ENCODE measurements around the gene ALOX12B.
"Not testable (repeated sequence)": the region's sequence is repeated elsewhere in the genome, so short reads cannot be mapped to it uniquely, and the experiment has no call there.

The ALOX12B gene

GRCh38 chr17:8118769-8119580 is 31.5 kb upstream of the ALOX12B start:
- DNase-seq, result peak; percentile 90

- DNase-seq, result no peak
These were observed 30.7 kb upstream of the ALOX12B start, which contains the start of gene ALOXE3 for GRCh38 chr17:8117980-8118768. Gene ALOXE3, minus strand, starts transcription at chr17:8118514. Its CDS starts 524 bp downstream, at chr17:8117990.

- no peak for DNase-seq
These were observed 30.0 kb upstream of the ALOX12B start for GRCh38 chr17:8117367-8117979.

GRCh38 chr17:8116776-8117175 is 29.3 kb upstream of the ALOX12B start:
- no peak for DNase-seq

- no peak for DNase-seq
These were observed 23.4 kb upstream of the ALOX12B start for GRCh38 chr17:8110907-8111306.

- no peak for DNase-seq
These were observed 22.9 kb upstream of the ALOX12B start for GRCh38 chr17:8110456-8110804.

- DNase-seq, result peak; percentile 86
These were observed 22.3 kb upstream of the ALOX12B start for GRCh38 chr17:8109661-8110455.

GRCh38 chr17:8108972-8109660 is 21.6 kb upstream of the ALOX12B start:
- DNase-seq, result no peak

GRCh38 chr17:8106980-8107379 is 19.5 kb upstream of the ALOX12B start:
- DNase-seq, result not testable (repeated sequence)

- no peak for DNase-seq
These were observed 18.5 kb upstream of the ALOX12B start for GRCh38 chr17:8105957-8106398.

GRCh38 chr17:8104911-8105310 is 17.4 kb upstream of the ALOX12B start:
- DNase-seq, result no peak

- no peak for DNase-seq
These were observed 16.0 kb upstream of the ALOX12B start for GRCh38 chr17:8103549-8103948.

GRCh38 chr17:8101721-8102120 is 14.2 kb upstream of the ALOX12B start:
- no peak for DNase-seq

- no peak for DNase-seq
These were observed 13.2 kb upstream of the ALOX12B start for GRCh38 chr17:8100763-8101162.

GRCh38 chr17:8100111-8100510 is 12.6 kb upstream of the ALOX12B start:
- DNase-seq, result no peak

- DNase-seq, result no peak
These were observed 9.0 kb upstream of the ALOX12B start for GRCh38 chr17:8096541-8096940.

- DNase-seq, result no peak
These were observed 7.8 kb upstream of the ALOX12B start for GRCh38 chr17:8095361-8095760.

GRCh38 chr17:8091033-8091687 is 3.6 kb upstream of the ALOX12B start:
- DNase-seq, result no peak

- no peak for DNase-seq
These were observed 2.2 kb upstream of the ALOX12B start for GRCh38 chr17:8089728-8090127.

- DNase-seq, result no peak
These were observed 375 bp upstream of the ALOX12B start for GRCh38 chr17:8087952-8088230.

- DNase-seq, result no peak
These were observed 3.3 kb downstream of the ALOX12B start for GRCh38 chr17:8084250-8084649.

GRCh38 chr17:8082292-8082691 is 5.2 kb downstream of the ALOX12B start:
- no peak for DNase-seq

Measured in stimulated activated CD8-positive, alpha-beta memory T cell treated with anti-CD3 and anti-CD28 coated beads, Interleukin-4, amount 100 ng/mL, for 48 hours (primary cell).